ENCODE data around the gene TBC1D14. TPM values are rescaled to one million over a fixed set of nuclear protein-coding genes. Genes with fewer than 3 reads are reported as not detected.

TBC1D14 gene
- total RNA-seq, 1 experiment from 2014 or later, result 36.3 TPM

DNA sequence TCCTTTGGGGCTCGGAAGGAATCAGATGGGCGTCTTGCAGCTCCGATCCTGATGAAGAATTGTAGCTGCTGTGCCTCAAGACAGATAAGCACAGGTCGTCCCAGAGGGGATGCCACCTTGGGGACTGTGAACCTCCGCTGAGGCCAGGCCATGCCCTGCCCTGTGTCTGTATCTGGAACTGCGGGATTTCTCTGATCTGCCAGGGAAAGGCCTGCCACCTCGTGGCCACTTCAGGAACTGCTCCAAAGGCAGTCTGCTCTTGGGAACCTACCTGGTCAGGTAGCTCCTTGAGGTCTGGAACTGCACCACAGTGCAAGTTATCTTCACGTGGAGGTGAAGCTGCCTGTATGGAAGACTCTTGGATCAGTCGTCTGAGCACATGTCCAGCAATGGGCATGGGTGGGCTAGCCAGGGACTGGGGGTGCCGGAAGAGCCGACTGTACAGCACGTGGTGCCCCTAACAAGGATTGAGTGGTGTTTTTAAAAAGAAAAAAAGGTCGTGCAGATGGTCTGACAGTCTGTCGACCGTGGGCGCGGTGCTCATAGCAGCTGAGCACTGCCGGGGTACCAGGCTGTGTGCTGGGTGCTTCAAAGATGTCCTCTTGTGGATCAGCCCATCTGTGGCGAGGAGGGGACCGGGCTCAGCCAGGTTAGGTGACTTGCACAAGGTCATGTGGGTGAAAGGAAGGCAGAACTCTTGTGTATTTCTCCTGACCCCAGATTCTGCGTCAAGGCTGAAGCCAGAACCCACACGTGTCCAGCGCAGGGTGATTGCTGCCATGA lies 161.3 kb downstream of the TBC1D14 start:
- TF ChIP-seq, protein P1, sequence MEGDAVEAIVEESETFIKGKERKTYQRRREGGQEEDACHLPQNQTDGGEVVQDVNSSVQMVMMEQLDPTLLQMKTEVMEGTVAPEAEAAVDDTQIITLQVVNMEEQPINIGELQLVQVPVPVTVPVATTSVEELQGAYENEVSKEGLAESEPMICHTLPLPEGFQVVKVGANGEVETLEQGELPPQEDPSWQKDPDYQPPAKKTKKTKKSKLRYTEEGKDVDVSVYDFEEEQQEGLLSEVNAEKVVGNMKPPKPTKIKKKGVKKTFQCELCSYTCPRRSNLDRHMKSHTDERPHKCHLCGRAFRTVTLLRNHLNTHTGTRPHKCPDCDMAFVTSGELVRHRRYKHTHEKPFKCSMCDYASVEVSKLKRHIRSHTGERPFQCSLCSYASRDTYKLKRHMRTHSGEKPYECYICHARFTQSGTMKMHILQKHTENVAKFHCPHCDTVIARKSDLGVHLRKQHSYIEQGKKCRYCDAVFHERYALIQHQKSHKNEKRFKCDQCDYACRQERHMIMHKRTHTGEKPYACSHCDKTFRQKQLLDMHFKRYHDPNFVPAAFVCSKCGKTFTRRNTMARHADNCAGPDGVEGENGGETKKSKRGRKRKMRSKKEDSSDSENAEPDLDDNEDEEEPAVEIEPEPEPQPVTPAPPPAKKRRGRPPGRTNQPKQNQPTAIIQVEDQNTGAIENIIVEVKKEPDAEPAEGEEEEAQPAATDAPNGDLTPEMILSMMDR (IDR thresholded peaks at IDR 0.05), result peak; percentile 91
- TF ChIP-seq POLR2AphosphoS5 (IDR thresholded peaks at IDR 0.05; ENCODE audit: low read depth, low read length) (no peak), TCF7L2 (IDR thresholded peaks at IDR 0.05; ENCODE audit: low read depth, low read length) (peak; percentile 50; the same call in 1 of the 2 replicates)
- no TSS peak for BruUV-seq (replicated peaks)
- Histone ChIP-seq H3K27me3 (ENCODE audit: control insufficient read depth, insufficient read depth, low read length) (no peaks in the 10 kb centered on the region), H3K27ac (ENCODE audit: low read length) (no peak overlapping the region), H3K9me3 (ENCODE audit: control insufficient read depth, insufficient read depth, low read depth, low read length) (no peaks in the 10 kb centered on the region), H3K4me1 (ENCODE audit: control insufficient read depth, insufficient read depth, low read length) (peaks cover 10% of the 10 kb centered on the region), H3K4me3 (ENCODE audit: low read depth in 2 of 2, low read length in 2 of 2) (no peak overlapping the region), H3K36me3 (ENCODE audit: control insufficient read depth, insufficient read depth, low read length) (no peaks in the 10 kb centered on the region)
- ChIA-PET POLR2A (no interaction called here), CTCF (interaction anchor here (1.5 kb wide), 1 partner anchor 197 kb away, joined by 3 read pairs; no protein-coding TSS in a partner anchor)
- DNase-seq (ENCODE audit: low read depth, low spot score) (peak; percentile 67), ATAC-seq (peak; percentile 66)
- intact Hi-C loops (cut with micrococcal nuclease; ENCODE audit: unreplicated experiment) (no loop called here), in situ Hi-C loops (cut with HindIII; ENCODE audit: low pct_unique_long_range_greater_than_20kb, low sequenced_read_pairs) (no loop called here)

DNA sequence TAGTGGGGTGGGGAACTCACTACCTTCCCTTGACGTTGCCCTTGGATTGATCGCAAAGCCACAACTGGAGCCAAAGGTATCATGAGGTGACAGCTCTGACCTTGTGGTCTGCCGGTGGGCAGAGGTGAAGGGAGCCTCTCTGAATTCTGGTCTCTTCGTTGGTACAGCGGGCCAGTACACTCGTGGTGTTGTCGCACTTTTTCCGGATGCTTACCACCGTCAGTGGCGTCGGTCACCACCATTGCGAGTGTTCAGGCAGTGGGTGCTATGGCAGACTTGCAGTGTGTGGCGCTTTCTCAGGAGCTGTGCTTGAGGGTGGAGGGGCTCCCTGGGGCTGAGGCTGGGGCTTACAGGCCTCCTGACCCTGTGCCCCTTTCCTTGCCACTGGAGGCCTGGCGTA lies 163.4 kb downstream of the TBC1D14 start:
- no peaks in the 10 kb centered on the region for H3K27me3 ChIP-seq (ENCODE audit: control insufficient read depth, insufficient read depth, low read length)
- ATAC-seq, result no peak
- in situ Hi-C loops (cut with HindIII; ENCODE audit: low pct_unique_long_range_greater_than_20kb, low sequenced_read_pairs) (no loop called here), intact Hi-C loops (cut with micrococcal nuclease; ENCODE audit: unreplicated experiment) (no loop called here)
- ChIA-PET POLR2A (no interaction called here), CTCF (no interaction called here)
- TF ChIP-seq, protein P2, sequence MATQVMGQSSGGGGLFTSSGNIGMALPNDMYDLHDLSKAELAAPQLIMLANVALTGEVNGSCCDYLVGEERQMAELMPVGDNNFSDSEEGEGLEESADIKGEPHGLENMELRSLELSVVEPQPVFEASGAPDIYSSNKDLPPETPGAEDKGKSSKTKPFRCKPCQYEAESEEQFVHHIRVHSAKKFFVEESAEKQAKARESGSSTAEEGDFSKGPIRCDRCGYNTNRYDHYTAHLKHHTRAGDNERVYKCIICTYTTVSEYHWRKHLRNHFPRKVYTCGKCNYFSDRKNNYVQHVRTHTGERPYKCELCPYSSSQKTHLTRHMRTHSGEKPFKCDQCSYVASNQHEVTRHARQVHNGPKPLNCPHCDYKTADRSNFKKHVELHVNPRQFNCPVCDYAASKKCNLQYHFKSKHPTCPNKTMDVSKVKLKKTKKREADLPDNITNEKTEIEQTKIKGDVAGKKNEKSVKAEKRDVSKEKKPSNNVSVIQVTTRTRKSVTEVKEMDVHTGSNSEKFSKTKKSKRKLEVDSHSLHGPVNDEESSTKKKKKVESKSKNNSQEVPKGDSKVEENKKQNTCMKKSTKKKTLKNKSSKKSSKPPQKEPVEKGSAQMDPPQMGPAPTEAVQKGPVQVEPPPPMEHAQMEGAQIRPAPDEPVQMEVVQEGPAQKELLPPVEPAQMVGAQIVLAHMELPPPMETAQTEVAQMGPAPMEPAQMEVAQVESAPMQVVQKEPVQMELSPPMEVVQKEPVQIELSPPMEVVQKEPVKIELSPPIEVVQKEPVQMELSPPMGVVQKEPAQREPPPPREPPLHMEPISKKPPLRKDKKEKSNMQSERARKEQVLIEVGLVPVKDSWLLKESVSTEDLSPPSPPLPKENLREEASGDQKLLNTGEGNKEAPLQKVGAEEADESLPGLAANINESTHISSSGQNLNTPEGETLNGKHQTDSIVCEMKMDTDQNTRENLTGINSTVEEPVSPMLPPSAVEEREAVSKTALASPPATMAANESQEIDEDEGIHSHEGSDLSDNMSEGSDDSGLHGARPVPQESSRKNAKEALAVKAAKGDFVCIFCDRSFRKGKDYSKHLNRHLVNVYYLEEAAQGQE (IDR thresholded peaks at IDR 0.05; ENCODE audit: insufficient read depth in 1 of 2, low read depth in 2 of 2, low read length in 1 of 2), result no peak
- TF ChIP-seq, protein P1 (IDR thresholded peaks at IDR 0.05), result no peak
- no peak for TF ChIP-seq SIN3A (IDR thresholded peaks at IDR 0.05; ENCODE audit: borderline replicate concordance, insufficient read depth, low read depth, low read length)
- TF ChIP-seq TCF7L2 (IDR thresholded peaks at IDR 0.05; ENCODE audit: low read depth, low read length), result no peak
- no peak for TF ChIP-seq POLR2AphosphoS5 (IDR thresholded peaks at IDR 0.05; ENCODE audit: low read depth, low read length)
- H3K4me1 ChIP-seq (ENCODE audit: control insufficient read depth, insufficient read depth, low read length), result no peaks in the 10 kb centered on the region
- no peaks in the 10 kb centered on the region for H3K9me3 ChIP-seq (ENCODE audit: control insufficient read depth, insufficient read depth, low read depth, low read length)
- H3K36me3 ChIP-seq (ENCODE audit: control insufficient read depth, insufficient read depth, low read length), result no peaks in the 10 kb centered on the region
- no peak overlapping the region for H3K4me3 ChIP-seq (ENCODE audit: low read depth in 2 of 2, low read length in 2 of 2)
- no peak overlapping the region for H3K27ac ChIP-seq (ENCODE audit: low read length)
- DNase-seq (ENCODE audit: low read depth, low spot score), result no peak
- no TSS peak for BruUV-seq (replicated peaks)
